Measurements from ENCODE around the gene ZBTB4.

DNA sequence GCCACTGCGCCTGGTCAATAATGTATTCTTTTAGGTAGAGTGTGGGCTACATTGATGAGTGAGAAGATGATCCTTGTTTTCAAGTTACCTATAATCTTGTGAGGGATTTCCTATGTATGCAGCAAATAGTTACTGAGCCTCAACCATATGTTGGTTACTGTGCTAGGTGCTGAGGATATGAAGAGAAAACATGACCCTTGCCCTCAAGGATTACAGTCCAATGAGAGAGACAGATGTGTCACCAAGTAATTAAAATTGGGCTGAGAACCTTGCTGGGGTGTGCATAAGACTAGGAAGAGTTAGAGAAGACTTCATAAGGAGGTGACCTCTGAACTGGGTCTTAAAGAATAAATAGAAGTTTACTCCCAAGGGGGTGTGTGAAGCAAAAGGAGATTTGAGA lies 12.2 kb upstream of the ZBTB4 start:
- TF ChIP-seq, protein P1, sequence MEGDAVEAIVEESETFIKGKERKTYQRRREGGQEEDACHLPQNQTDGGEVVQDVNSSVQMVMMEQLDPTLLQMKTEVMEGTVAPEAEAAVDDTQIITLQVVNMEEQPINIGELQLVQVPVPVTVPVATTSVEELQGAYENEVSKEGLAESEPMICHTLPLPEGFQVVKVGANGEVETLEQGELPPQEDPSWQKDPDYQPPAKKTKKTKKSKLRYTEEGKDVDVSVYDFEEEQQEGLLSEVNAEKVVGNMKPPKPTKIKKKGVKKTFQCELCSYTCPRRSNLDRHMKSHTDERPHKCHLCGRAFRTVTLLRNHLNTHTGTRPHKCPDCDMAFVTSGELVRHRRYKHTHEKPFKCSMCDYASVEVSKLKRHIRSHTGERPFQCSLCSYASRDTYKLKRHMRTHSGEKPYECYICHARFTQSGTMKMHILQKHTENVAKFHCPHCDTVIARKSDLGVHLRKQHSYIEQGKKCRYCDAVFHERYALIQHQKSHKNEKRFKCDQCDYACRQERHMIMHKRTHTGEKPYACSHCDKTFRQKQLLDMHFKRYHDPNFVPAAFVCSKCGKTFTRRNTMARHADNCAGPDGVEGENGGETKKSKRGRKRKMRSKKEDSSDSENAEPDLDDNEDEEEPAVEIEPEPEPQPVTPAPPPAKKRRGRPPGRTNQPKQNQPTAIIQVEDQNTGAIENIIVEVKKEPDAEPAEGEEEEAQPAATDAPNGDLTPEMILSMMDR (conservative IDR thresholded peaks at IDR 0.05; ENCODE audit: low read depth, low read length), result no peak
- TF ChIP-seq EZH2phosphoT487 (IDR thresholded peaks at IDR 0.05; ENCODE audit: borderline replicate concordance, low read length), result no peak

All from PC-3 (cell line).